HG03469 (cell line): ENCODE measurements around the gene PPM1J.

Experiments
- ATAC-seq: cut with Tn5 transposase; IDR thresholded peaks from one replicate; pipeline ENCODE4 v1.9.1; 2021; ENCODE audit warnings: mild to moderate bottlenecking, moderate library complexity, moderate number of reproducible peaks; ENCODE audit not compliant: unreplicated experiment

Gene PPM1J

GRCh38 chr1:112692681-112693080 lies 22.5 kb downstream of the PPM1J start:
- no peak for ATAC-seq

- no peak for ATAC-seq
These were observed 25.3 kb downstream of the PPM1J start for GRCh38 chr1:112689842-112690237.

- no peak for ATAC-seq
These were observed 25.8 kb downstream of the PPM1J start for GRCh38 chr1:112689196-112689841.

- ATAC-seq, result no peak
These were observed 26.3 kb downstream of the PPM1J start for GRCh38 chr1:112688781-112689193.

GRCh38 chr1:112687785-112688496 lies 27.2 kb downstream of the PPM1J start:
- ATAC-seq, result no peak

GRCh38 chr1:112687361-112687760 lies 27.8 kb downstream of the PPM1J start:
- no peak for ATAC-seq

GRCh38 chr1:112686835-112687234 lies 28.3 kb downstream of the PPM1J start:
- no peak for ATAC-seq

GRCh38 chr1:112686417-112686816 lies 28.7 kb downstream of the PPM1J start:
- no peak for ATAC-seq

GRCh38 chr1:112685913-112686312 lies 29.2 kb downstream of the PPM1J start:
- ATAC-seq, result no peak

GRCh38 chr1:112678605-112679004 lies 36.5 kb downstream of the PPM1J start:
- no peak for ATAC-seq

GRCh38 chr1:112677501-112677900 lies 37.6 kb downstream of the PPM1J start:
- no peak for ATAC-seq

- no peak for ATAC-seq
These were observed 38.6 kb downstream of the PPM1J start for GRCh38 chr1:112676543-112676942.

GRCh38 chr1:112675728-112676381 lies 39.3 kb downstream of the PPM1J start:
- ATAC-seq, result no peak

GRCh38 chr1:112674986-112675727 lies 40.0 kb downstream of the PPM1J start:
- no peak for ATAC-seq

GRCh38 chr1:112674440-112674985 lies 40.6 kb downstream of the PPM1J start, which contains the start of gene MOV10:
Gene MOV10 (plus strand): TSS chr1:112674659. CDS start chr1:112674913, 254 bp downstream.
- ATAC-seq, result no peak

GRCh38 chr1:112673592-112674439 lies 41.3 kb downstream of the PPM1J start:
- no peak for ATAC-seq

- ATAC-seq, result no peak
These were observed 42.3 kb downstream of the PPM1J start for GRCh38 chr1:112672842-112673241.

- ATAC-seq, result no peak
These were observed 43.1 kb downstream of the PPM1J start for GRCh38 chr1:112672009-112672408.

GRCh38 chr1:112666946-112667345 lies 48.2 kb downstream of the PPM1J start:
- no peak for ATAC-seq

GRCh38 chr1:112665857-112666256 lies 49.3 kb downstream of the PPM1J start:
- ATAC-seq, result no peak
